Fibroblast of pulmonary artery (primary cell): ENCODE results near the gene ARHGEF28.

ENCODE experiments used
- DNase-seq: peaks from one replicate; pipeline ENCODE4 v3.0.0-alpha.2; 2010; ENCODE audit warnings: low read depth
- H3K4me3 ChIP-seq: replicated peaks from 2 replicates; pipeline ENCODE4 v1.5.1; 2011; ENCODE audit warnings: low read depth, mild to moderate bottlenecking, control low read depth, low read length, moderate library complexity
- TF ChIP-seq, protein P1 (sequence below): IDR thresholded peaks from 2 replicates; pipeline ENCODE4 v1.5.1; 2011; ENCODE audit warnings: mild to moderate bottlenecking, control low read depth, low read length, inconsistent platforms; ENCODE audit errors: missing control alignments

Gene ARHGEF28

DNA sequence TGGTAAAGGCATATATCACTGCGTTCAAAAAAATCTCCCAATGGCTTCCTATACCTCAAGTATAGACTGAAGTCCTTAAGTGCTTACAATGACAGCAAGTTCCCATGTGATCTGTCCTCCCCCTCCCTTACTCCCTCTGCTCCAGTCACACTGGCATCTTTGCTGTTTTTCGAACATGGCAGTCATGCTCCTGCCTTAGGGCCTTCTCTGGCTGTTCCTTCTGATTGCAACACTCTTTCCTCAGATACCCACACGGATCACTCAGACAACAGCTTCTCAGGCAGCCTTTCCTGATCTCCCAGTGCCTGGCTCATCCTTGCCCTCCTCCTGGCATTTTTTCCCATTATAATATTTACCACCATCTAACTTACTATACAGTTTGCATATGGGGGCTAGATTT, 232.8 kb downstream of the ARHGEF28 start:
- no peak for DNase-seq
- TF ChIP-seq, protein P1, sequence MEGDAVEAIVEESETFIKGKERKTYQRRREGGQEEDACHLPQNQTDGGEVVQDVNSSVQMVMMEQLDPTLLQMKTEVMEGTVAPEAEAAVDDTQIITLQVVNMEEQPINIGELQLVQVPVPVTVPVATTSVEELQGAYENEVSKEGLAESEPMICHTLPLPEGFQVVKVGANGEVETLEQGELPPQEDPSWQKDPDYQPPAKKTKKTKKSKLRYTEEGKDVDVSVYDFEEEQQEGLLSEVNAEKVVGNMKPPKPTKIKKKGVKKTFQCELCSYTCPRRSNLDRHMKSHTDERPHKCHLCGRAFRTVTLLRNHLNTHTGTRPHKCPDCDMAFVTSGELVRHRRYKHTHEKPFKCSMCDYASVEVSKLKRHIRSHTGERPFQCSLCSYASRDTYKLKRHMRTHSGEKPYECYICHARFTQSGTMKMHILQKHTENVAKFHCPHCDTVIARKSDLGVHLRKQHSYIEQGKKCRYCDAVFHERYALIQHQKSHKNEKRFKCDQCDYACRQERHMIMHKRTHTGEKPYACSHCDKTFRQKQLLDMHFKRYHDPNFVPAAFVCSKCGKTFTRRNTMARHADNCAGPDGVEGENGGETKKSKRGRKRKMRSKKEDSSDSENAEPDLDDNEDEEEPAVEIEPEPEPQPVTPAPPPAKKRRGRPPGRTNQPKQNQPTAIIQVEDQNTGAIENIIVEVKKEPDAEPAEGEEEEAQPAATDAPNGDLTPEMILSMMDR = no peak

DNA sequence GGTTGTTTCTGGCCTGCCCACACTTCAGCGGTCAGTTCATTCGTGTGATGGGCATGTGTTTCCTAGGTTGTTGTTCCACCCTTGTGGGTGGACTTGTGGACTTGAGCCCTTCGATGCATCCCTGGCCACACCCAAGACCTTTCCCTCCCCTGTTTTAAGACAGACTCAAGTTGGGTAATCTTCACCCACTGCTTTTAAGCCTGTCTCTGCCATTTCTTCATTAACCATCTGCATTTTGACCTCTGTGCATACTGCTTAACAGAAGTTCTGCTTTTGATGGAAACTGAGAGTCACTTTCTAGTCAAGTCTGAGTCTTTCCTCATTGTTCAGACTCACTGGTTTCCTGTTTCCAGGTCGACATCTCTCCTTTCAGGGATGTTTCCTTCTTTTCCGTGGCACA, 233.7 kb downstream of the ARHGEF28 start:
- TF ChIP-seq, protein P1 = no peak
- no peak for DNase-seq

More for the DNA sequence above, 232.8 kb downstream of the ARHGEF28 start:
- no peak overlapping the region for H3K4me3 ChIP-seq

DNA sequence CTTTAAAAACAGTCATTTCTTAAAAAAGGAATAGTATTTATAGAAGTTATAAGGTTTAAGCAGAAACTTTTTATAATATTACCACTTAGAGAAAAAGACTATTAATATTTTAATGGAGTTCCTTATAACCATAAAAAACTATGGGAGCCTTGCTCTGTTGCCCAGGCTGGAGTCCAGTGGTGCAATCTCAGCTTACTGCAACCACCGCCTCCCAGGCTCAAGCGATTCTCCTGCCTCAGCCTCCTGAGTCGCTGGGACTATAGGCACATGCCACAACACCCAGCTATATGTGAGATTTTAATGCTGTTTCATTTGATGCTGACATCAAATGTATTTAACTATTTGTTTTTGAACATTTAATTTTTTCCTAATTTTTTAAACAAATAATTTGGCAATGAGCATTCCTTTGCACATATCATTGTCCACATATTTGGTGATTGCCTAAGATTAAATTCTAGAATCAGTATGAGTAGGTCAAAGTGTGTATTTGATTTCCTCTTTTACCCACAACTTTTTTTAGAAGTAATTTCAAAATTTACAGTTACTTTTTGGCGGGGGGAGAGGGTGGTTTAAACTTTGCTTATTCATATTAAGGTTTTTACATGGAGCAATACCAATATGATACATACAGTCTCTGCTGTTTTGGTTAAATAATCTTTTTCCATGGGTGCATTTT, 235.5 kb downstream of the ARHGEF28 start:
- peak; percentile 11 for DNase-seq
- H3K4me3 ChIP-seq = no peak overlapping the region
- TF ChIP-seq, protein P1 = no peak

More for the DNA sequence above, 233.7 kb downstream of the ARHGEF28 start:
- H3K4me3 ChIP-seq = no peak overlapping the region

DNA sequence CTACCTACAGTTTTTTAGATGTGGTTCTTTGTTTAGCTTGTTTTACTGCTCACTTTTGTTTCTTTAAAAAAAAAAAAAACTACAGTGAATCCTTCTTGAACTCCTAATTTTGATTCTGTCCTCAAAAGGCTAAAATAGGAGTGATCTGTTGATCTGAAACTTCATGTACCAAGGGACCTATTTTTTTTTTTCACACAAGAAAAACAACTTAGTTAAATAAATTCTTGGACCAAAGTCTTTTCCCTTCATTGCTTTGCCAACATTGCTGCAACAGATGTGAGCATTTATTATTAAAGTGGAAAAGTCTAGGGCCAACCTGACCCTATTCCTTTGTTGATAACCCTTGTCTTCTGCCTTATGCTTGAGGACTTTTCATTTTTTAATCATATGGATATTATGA, 236.8 kb downstream of the ARHGEF28 start:
- H3K4me3 ChIP-seq = no peak overlapping the region
- DNase-seq = no peak
- TF ChIP-seq, protein P1 = no peak

DNA sequence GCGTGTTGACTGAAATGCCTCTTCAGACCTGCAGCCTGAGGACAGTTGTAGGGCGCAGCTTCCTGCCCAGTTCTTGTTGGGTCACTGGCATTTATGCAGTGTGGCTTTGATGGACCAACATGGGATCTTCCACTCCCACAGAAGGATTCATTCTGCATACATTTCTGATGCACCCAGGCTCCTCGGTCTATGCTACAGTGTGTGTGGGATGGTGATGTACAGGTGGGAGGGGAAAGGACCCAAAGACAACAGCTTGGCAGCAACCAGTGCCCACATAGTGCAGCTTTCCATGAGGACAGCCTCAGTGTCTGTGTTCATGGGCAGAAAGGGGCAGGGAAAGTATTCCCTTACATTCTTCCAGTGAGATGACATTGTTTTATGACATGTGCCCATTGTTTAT, 237.9 kb downstream of the ARHGEF28 start:
- DNase-seq = no peak
- TF ChIP-seq, protein P1 = no peak
- no peak overlapping the region for H3K4me3 ChIP-seq

DNA sequence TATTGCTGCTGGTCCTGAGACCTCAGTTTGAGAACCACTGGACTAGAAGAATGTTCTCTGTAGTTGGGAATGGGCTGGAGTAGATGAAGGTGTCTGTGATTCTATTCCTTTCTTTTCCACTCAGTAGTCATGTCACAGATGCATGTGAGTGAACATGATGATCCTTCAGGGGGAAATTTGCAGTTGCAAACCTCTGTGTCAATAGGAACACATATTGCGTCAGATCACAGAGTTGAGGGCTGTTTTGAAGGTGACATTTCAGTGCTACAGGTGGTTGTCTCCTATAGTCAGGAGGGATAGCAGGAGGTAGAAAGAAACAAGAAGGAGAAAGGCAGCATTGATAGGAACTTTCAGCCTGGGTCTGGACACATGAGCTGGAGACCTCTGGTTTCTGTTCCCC, 239.3 kb downstream of the ARHGEF28 start:
- TF ChIP-seq, protein P1 = no peak
- H3K4me3 ChIP-seq = no peak overlapping the region
- DNase-seq = no peak
